Fibroblast of lung (primary cell): ENCODE measurements around the gene NCR3LG1. TPM values are rescaled to one million over a fixed set of nuclear protein-coding genes. Genes with fewer than 3 reads are reported as not detected.

Experiments used
- DNase-seq, 2 donors: peaks; one replicate each; pipeline versions ENCODE4 v3.0.0 to v3.0.0-alpha.2; 2010; ENCODE audit warnings: low read depth in 2 of 2
- H2AFZ ChIP-seq: 2 replicates; pipeline ENCODE4 v1.5.1; 2012; ENCODE audit warnings: low read length, control low read depth, inconsistent platforms
- H3K27ac ChIP-seq: 2 replicates; pipeline ENCODE4 v1.5.1; 2011; ENCODE audit warnings: low read length, control low read depth; ENCODE audit not compliant: insufficient read depth
- H3K27me3 ChIP-seq: 2 replicates; pipeline ENCODE4 v1.5.1; 2011; ENCODE audit warnings: mild to moderate bottlenecking, low read length; ENCODE audit not compliant: control insufficient read depth, insufficient read depth
- H3K36me3 ChIP-seq: 2 replicates; pipeline ENCODE4 v1.5.1; 2011; ENCODE audit warnings: low read length; ENCODE audit not compliant: control insufficient read depth, insufficient read depth
- H3K4me1 ChIP-seq: 2 replicates; pipeline ENCODE4 v1.5.1; 2011; ENCODE audit warnings: low read length; ENCODE audit not compliant: control insufficient read depth, insufficient read depth; ENCODE audit errors: extremely low read depth
- H3K4me2 ChIP-seq: 2 replicates; pipeline ENCODE4 v1.5.1; 2011; ENCODE audit warnings: low read length, control low read depth; ENCODE audit not compliant: insufficient read depth; ENCODE audit errors: extremely low read depth
- H3K4me3 ChIP-seq, 4 experiments: fragments of 200-600 bp in 1 of 4; sonication (generic) in 1 of 4; replicated peaks in 1 of 4; 2 replicates each; pipeline ENCODE4 v1.5.1; 2011 to 2016; ENCODE audit warnings: low read length in 4 of 4, low read depth in 3 of 4, mild to moderate bottlenecking in 3 of 4, control low read depth in 2 of 4, inconsistent platforms in 1 of 4, mixed read lengths in 1 of 4; ENCODE audit not compliant: insufficient read depth in 1 of 4; ENCODE audit errors: control extremely low read depth in 1 of 4
- H3K79me2 ChIP-seq: 2 replicates; pipeline ENCODE4 v1.5.1; 2012; ENCODE audit warnings: mild to moderate bottlenecking, low read length, inconsistent platforms; ENCODE audit not compliant: control insufficient read depth, insufficient read depth
- H3K9ac ChIP-seq: 2 replicates; pipeline ENCODE4 v1.5.1; 2011; ENCODE audit warnings: mild to moderate bottlenecking, low read length, control low read depth; ENCODE audit not compliant: insufficient read depth
- H3K9me3 ChIP-seq: 2 replicates; pipeline ENCODE4 v1.5.1; 2012; ENCODE audit warnings: low read depth, low read length; ENCODE audit not compliant: control insufficient read depth, insufficient read depth
- H4K20me1 ChIP-seq: 2 replicates; pipeline ENCODE4 v1.5.1; 2011; ENCODE audit warnings: low read length; ENCODE audit not compliant: control insufficient read depth, insufficient read depth; ENCODE audit errors: extremely low read depth
- CTCF ChIP-seq, 2 donors: IDR thresholded peaks in 1 of 2; conservative IDR thresholded peaks in 1 of 2; 1 replicate in 1 of 2; 2 replicates in 1 of 2; pipeline ENCODE4 v1.5.1; 2011 to 2012; ENCODE audit warnings: low read length in 2 of 2, control low read depth in 1 of 2, inconsistent platforms in 1 of 2, low read depth in 1 of 2, mild to moderate bottlenecking in 1 of 2
- EZH2 ChIP-seq: IDR thresholded peaks from 2 replicates; pipeline ENCODE4 v1.5.1; 2012; ENCODE audit warnings: low read length, control low read depth, mild to moderate bottlenecking; ENCODE audit errors: missing control alignments
- polyA plus RNA-seq, 2 donors: library from polyadenylated mRNA; depleted of rRNA in 1 of 2; stranded (reverse) in 1 of 2; unstranded in 1 of 2; fragments of >200 nt; gene quantifications; 2 replicates each; pipeline ENCODE4 v1.2.1, GENCODE V29; 2011 to 2012; ENCODE audit warnings: missing spikeins in 1 of 2
- total RNA-seq: library from RNA; depleted of rRNA; stranded (reverse); fragments of >200 nt; gene quantifications from 2 replicates; pipeline ENCODE4 v1.2.1, GENCODE V29; 2014

NCR3LG1 gene
- total and polyA plus RNA-seq, 2 donors (not counting 1 experiment from before 2014, with no cell fraction given), result 4.5 to 6.0 TPM

DNA sequence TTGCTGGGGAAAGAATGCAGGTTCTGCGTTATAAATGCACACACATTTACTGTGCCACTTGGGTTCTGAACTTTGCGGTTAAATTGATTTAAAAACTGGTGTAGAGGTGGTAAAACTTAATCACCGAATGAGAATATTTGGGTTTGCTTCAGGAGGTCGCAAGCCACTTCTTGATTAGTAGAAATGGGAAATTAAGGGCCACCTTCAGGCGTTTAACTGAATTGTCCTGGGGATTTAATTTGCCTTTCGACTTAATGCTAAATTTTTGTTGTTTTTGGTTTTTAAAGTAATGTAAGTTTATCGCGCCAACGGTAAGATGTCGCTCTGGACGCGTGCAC lies 459 bp upstream of the NCR3LG1 start:
- TF ChIP-seq EZH2 (no peak), CTCF (conservative IDR thresholded peaks at IDR 0.05 in 1 of 2, IDR thresholded peaks at IDR 0.05 in 1 of 2; ENCODE audit: low read depth in 1 of 2, low read length in 2 of 2) (peak in 1 of 2 donors; percentile 37)
- Histone ChIP-seq H3K4me2 (peak overlapping the region; percentile 66), H3K9me3 (no peaks in the 10 kb centered on the region), H3K27ac (peak overlapping the region; percentile 85), H3K36me3 (no peaks in the 10 kb centered on the region), H4K20me1 (no peaks in the 10 kb centered on the region), H3K9ac (peak overlapping the region; percentile 88), H3K4me1 (no peaks in the 10 kb centered on the region), H3K79me2 (no peaks in the 10 kb centered on the region), H2AFZ (peak overlapping the region; percentile 23), H3K27me3 (no peaks in the 10 kb centered on the region), H3K4me3 (peak overlapping the region; percentile 59 to 80 (median 72))
- no peak for DNase-seq

- DNase-seq, result peak; percentile 78 to 83
- H3K4me1 ChIP-seq, result no peaks in the 10 kb centered on the region
- peak overlapping the region; percentile 99 for H3K4me2 ChIP-seq
- H3K27ac ChIP-seq, result peak overlapping the region; percentile 85
- TF ChIP-seq CTCF (conservative IDR thresholded peaks at IDR 0.05 in 1 of 2, IDR thresholded peaks at IDR 0.05 in 1 of 2; ENCODE audit: low read depth in 1 of 2, low read length in 2 of 2), result no peak
- TF ChIP-seq EZH2, result no peak
- H4K20me1 ChIP-seq, result no peaks in the 10 kb centered on the region
- no peaks in the 10 kb centered on the region for H3K36me3 ChIP-seq
- H3K27me3 ChIP-seq, result no peaks in the 10 kb centered on the region
- peak overlapping the region; percentile 59 to 80 (median 72) for H3K4me3 ChIP-seq
- H2AFZ ChIP-seq, result peak overlapping the region; percentile 80
- no peaks in the 10 kb centered on the region for H3K9me3 ChIP-seq
- H3K9ac ChIP-seq, result peak overlapping the region; percentile 88
- no peaks in the 10 kb centered on the region for H3K79me2 ChIP-seq
Observed at GRCh38 chr11:17352950-17353820, 1.6 kb downstream of the NCR3LG1 start.

- H3K9ac ChIP-seq, result peak overlapping the region; percentile 88
- H3K9me3 ChIP-seq, result no peaks in the 10 kb centered on the region
- DNase-seq, result no peak
- H2AFZ ChIP-seq, result peak overlapping the region; percentile 61
- H3K27ac ChIP-seq, result peak overlapping the region; percentile 85
- H3K4me2 ChIP-seq, result peak overlapping the region; percentile 99
- H3K36me3 ChIP-seq, result no peaks in the 10 kb centered on the region
- no peaks in the 10 kb centered on the region for H3K4me1 ChIP-seq
- no peaks in the 10 kb centered on the region for H4K20me1 ChIP-seq
- H3K27me3 ChIP-seq, result no peaks in the 10 kb centered on the region
- peak overlapping the region; percentile 59 to 80 (median 72) for H3K4me3 ChIP-seq
- TF ChIP-seq EZH2, result no peak
- TF ChIP-seq CTCF (conservative IDR thresholded peaks at IDR 0.05 in 1 of 2, IDR thresholded peaks at IDR 0.05 in 1 of 2; ENCODE audit: low read depth in 1 of 2, low read length in 2 of 2), result no peak
- H3K79me2 ChIP-seq, result no peaks in the 10 kb centered on the region
Observed at GRCh38 chr11:17353821-17354600, 2.4 kb downstream of the NCR3LG1 start.
